ENCODE results near the gene PTPRE. TPM values are rescaled to one million over a fixed set of nuclear protein-coding genes. Genes with fewer than 3 reads are reported as not detected.
A peak's percentile ranks its signal among the peaks of the same experiment; 100 is the strongest.

Gene PTPRE
- total RNA-seq, 4 donors from 2014 or later, result 10.2 to 46.8 (median 28.8) TPM

DNA sequence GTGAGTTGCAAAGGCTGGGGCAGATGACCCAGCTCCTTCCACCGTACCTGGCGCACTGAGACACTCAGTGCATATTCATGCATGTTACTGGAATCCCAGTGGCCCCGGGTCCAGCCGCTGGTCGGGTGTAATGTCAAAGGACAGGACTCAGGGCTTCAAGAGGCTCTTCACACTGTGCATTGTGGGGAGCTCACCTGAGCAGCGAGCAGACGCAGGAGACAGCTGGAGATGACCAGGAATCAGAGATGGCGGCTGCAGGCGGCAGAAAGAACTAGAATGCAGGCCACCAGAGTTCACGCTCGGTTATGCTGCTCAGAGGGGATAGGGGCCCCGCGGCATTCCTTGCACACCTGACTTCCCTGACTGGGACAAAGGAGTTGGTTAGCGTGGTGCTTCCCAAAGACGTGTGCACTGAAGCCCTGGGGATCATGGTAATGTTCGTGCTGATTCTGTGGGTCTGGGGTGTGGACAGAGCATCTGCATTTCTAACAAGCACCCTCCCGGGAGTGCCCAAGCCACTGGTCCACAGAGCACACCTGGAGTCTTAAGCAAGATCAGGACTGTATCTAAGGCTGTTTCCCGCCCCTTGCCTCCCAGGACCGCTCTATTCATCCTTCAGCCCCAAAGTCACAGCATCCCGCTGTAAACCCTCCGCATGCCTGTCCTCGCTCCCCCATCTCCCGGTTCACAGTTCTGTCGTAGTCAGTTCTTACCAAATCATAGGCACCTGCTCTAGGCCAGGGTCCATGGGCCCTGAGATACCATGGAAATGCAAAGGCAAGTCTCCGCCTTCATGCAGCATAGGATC is 148.4 kb downstream of the PTPRE start:
- Histone ChIP-seq H3K4me3 (no peak overlapping the region), H3K27me3 (no peaks in the 10 kb centered on the region), H3K9me3 (no peaks in the 10 kb centered on the region), H3K36me3 (peaks cover 60% of the 10 kb centered on the region), H3K27ac (no peak overlapping the region), H3K4me1 (peaks cover 9% of the 10 kb centered on the region)
- peak in 1 of 2 donors; percentile 53 for DNase-seq (ENCODE audit: low spot score in 2 of 2)
- WGBS, result 97% methylated on average over 24 of the region's 25 CpGs
- TF ChIP-seq POLR2A (IDR thresholded peaks at IDR 0.05) (no peak), EP300 (IDR thresholded peaks at IDR 0.05) (no peak), POLR2AphosphoS5 (IDR thresholded peaks at IDR 0.05) (no peak), CTCF (IDR thresholded peaks at IDR 0.05) (no peak)

- Histone ChIP-seq H3K36me3 (peaks cover 65% of the 10 kb centered on the region), H3K27ac (no peak overlapping the region), H3K4me3 (no peak overlapping the region), H3K27me3 (no peaks in the 10 kb centered on the region), H3K9me3 (no peaks in the 10 kb centered on the region), H3K4me1 (peaks cover 4% of the 10 kb centered on the region)
- WGBS, result 67% methylated on average over 15 of the region's 17 CpGs
- no peak for DNase-seq (ENCODE audit: low spot score in 2 of 2)
- TF ChIP-seq POLR2AphosphoS5 (IDR thresholded peaks at IDR 0.05), result no peak
- no peak for TF ChIP-seq CTCF (IDR thresholded peaks at IDR 0.05)
These were observed 149.6 kb downstream of the PTPRE start for GRCh38 chr10:128056303-128057050.

DNA sequence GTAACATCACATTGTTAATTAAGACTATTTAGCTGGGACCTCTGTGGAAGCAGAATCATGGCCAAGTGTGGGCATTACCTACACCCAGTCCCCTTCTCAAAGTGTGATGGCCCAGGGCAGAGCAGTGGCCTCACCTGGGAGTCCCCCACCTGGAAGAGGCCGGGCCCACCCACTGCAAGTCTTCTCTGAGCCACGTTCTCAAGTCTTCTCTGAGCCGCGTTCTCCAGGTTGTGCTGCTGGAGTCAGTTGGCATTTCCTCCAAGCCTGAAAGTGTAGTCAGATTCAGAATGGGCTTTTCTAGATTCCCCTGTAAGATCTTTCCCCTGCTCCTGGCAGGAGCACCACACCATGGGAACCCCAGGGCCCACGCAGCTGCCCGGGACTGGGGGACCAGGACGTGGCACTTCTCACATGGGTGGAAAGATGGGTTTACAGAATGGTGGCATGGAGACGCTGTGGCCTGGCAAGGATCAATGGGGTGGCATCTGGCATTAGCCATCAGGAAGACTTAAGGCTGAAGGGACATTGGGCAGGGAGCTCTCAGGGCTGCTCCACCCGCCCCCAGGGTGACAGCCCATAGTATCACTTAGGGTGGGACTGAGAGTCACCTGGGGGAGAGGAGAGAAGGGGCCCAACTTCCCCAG is 151.3 kb downstream of the PTPRE start:
- 98% methylated on average over 9 of the region's 9 CpGs for WGBS

DNA sequence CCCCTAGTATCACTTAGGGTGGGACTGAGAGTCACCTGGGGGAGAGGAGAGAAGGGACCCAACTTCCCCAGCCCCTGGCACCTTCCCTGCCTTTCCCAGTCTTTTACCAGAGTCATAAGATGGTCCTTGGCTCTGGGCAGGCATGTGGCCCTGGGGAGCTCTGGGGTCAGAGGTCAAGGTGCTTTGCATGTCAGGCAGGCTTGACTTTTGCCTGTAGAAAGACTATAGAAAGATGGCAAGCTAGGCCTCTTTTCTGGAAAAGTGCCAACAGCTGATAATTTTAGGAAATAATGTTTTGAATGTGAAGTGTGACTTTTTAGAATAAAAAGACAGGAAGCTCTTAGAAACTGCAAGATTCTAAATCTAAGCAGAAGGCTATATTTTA is 151.8 kb downstream of the PTPRE start:
- DNase-seq (ENCODE audit: low spot score in 2 of 2), result peak in 1 of 2 donors; percentile 44
- no peaks in the 10 kb centered on the region for H3K9me3 ChIP-seq
- peaks cover 10% of the 10 kb centered on the region for H3K4me1 ChIP-seq
- no peaks in the 10 kb centered on the region for H3K27me3 ChIP-seq
- H3K36me3 ChIP-seq, result peaks cover 51% of the 10 kb centered on the region
- no peak overlapping the region for H3K4me3 ChIP-seq
- no peak overlapping the region for H3K27ac ChIP-seq
- no peak for TF ChIP-seq CTCF (IDR thresholded peaks at IDR 0.05)
- no peak for TF ChIP-seq POLR2AphosphoS5 (IDR thresholded peaks at IDR 0.05)
- no peak for TF ChIP-seq EP300 (IDR thresholded peaks at IDR 0.05)

More for the DNA sequence above, 151.3 kb downstream of the PTPRE start:
- Histone ChIP-seq H3K4me3 (no peak overlapping the region), H3K36me3 (peaks cover 53% of the 10 kb centered on the region), H3K27ac (no peak overlapping the region), H3K9me3 (no peaks in the 10 kb centered on the region), H3K4me1 (peaks cover 7% of the 10 kb centered on the region), H3K27me3 (no peaks in the 10 kb centered on the region)
- TF ChIP-seq POLR2AphosphoS5 (IDR thresholded peaks at IDR 0.05), result no peak
- no peak for TF ChIP-seq POLR2A (IDR thresholded peaks at IDR 0.05)
- no peak for TF ChIP-seq EP300 (IDR thresholded peaks at IDR 0.05)
- no peak for TF ChIP-seq CTCF (IDR thresholded peaks at IDR 0.05)
- peak in 1 of 2 donors; percentile 54 for DNase-seq (ENCODE audit: low spot score in 2 of 2)
